H1 (cell line): Measurements from ENCODE around the gene TEAD1. TPM values are rescaled to one million over a fixed set of nuclear protein-coding genes. Genes with fewer than 3 reads are reported as not detected.

ENCODE experiments used
- NANOG ChIP-seq: IDR thresholded peaks from 2 replicates; pipeline ENCODE4 v1.6.1; 2011; ENCODE audit warnings: low read length, low read depth, mild to moderate bottlenecking, inconsistent platforms; ENCODE audit not compliant: insufficient read depth, poor library complexity, severe bottlenecking
- RNF2 ChIP-seq: fragments of 200-900, 300-1000 bp; sonication (generic); IDR thresholded peaks from 2 replicates; pipeline ENCODE4 v1.7.1; 2016; ENCODE audit warnings: borderline replicate concordance, low read depth, mild to moderate bottlenecking, antibody characterized with exemption, low read length; ENCODE audit not compliant: poor library complexity, severe bottlenecking; ENCODE audit errors: missing control alignments
- SRF ChIP-seq: IDR thresholded peaks from 2 replicates; pipeline ENCODE4 v1.6.1; 2011; ENCODE audit warnings: mild to moderate bottlenecking, low read depth, low read length, moderate library complexity
- polyA plus RNA-seq, 7 experiments: library from polyadenylated mRNA; depleted of rRNA in 3 of 7; stranded (reverse) in 5 of 7; unstranded in 2 of 7; fragments of >200 nt in 5 of 7; fragments of 200-250 nt in 2 of 7; gene quantifications; 1 replicate in 5 of 7; 2 replicates in 1 of 7; 4 replicates in 1 of 7; pipeline versions ENCODE4 v1.2.1 to v1.2.3, GENCODE V29; 2011 to 2013; ENCODE audit warnings: missing spikeins in 2 of 7, mixed read lengths in 2 of 7
- total RNA-seq: library from RNA; stranded (reverse); fragmentation: NEBNext Ultra II Directional; extraction: Animal tissue kit (Norgen Biotek cat#: 25700); gene quantifications from 2 replicates; pipeline ENCODE4 v1.2.1, GENCODE V29; 2021
- TF ChIP-seq, protein P1 (sequence below): fragments of 300-600 bp; sonication (generic); IDR thresholded peaks from 2 replicates; pipeline ENCODE4 v1.7.1; 2012; ENCODE audit warnings: low read length, moderate library complexity, mild to moderate bottlenecking, inconsistent platforms; ENCODE audit not compliant: insufficient replicate concordance

TEAD1 gene
- total and polyA plus RNA-seq, 2 of the 8 experiments (the other 6 are each of a cell fraction or from before 2014, with no cell fraction given), result 15.6 to 67.4 TPM

DNA sequence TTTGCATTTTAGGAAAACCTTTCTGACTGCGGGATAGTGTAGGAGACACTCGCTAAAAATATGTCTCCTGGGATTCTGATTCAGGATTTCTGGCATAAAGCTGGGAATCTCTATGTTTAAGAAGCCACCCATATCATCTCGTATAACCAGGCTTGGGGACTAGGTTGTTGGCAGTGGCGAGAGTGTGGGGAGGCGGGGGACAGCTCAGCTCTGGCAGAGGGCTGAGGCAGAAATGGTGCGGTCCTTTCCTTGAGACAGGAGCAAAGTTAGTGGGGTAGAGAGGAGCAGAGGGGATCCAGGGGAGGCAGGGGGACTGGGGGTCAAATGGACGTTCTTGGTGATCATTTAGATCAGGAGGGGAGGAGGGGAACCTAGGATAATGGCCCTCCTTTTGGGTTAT is 74.3 kb downstream of the TEAD1 start (continued):
- TF ChIP-seq, protein P1, sequence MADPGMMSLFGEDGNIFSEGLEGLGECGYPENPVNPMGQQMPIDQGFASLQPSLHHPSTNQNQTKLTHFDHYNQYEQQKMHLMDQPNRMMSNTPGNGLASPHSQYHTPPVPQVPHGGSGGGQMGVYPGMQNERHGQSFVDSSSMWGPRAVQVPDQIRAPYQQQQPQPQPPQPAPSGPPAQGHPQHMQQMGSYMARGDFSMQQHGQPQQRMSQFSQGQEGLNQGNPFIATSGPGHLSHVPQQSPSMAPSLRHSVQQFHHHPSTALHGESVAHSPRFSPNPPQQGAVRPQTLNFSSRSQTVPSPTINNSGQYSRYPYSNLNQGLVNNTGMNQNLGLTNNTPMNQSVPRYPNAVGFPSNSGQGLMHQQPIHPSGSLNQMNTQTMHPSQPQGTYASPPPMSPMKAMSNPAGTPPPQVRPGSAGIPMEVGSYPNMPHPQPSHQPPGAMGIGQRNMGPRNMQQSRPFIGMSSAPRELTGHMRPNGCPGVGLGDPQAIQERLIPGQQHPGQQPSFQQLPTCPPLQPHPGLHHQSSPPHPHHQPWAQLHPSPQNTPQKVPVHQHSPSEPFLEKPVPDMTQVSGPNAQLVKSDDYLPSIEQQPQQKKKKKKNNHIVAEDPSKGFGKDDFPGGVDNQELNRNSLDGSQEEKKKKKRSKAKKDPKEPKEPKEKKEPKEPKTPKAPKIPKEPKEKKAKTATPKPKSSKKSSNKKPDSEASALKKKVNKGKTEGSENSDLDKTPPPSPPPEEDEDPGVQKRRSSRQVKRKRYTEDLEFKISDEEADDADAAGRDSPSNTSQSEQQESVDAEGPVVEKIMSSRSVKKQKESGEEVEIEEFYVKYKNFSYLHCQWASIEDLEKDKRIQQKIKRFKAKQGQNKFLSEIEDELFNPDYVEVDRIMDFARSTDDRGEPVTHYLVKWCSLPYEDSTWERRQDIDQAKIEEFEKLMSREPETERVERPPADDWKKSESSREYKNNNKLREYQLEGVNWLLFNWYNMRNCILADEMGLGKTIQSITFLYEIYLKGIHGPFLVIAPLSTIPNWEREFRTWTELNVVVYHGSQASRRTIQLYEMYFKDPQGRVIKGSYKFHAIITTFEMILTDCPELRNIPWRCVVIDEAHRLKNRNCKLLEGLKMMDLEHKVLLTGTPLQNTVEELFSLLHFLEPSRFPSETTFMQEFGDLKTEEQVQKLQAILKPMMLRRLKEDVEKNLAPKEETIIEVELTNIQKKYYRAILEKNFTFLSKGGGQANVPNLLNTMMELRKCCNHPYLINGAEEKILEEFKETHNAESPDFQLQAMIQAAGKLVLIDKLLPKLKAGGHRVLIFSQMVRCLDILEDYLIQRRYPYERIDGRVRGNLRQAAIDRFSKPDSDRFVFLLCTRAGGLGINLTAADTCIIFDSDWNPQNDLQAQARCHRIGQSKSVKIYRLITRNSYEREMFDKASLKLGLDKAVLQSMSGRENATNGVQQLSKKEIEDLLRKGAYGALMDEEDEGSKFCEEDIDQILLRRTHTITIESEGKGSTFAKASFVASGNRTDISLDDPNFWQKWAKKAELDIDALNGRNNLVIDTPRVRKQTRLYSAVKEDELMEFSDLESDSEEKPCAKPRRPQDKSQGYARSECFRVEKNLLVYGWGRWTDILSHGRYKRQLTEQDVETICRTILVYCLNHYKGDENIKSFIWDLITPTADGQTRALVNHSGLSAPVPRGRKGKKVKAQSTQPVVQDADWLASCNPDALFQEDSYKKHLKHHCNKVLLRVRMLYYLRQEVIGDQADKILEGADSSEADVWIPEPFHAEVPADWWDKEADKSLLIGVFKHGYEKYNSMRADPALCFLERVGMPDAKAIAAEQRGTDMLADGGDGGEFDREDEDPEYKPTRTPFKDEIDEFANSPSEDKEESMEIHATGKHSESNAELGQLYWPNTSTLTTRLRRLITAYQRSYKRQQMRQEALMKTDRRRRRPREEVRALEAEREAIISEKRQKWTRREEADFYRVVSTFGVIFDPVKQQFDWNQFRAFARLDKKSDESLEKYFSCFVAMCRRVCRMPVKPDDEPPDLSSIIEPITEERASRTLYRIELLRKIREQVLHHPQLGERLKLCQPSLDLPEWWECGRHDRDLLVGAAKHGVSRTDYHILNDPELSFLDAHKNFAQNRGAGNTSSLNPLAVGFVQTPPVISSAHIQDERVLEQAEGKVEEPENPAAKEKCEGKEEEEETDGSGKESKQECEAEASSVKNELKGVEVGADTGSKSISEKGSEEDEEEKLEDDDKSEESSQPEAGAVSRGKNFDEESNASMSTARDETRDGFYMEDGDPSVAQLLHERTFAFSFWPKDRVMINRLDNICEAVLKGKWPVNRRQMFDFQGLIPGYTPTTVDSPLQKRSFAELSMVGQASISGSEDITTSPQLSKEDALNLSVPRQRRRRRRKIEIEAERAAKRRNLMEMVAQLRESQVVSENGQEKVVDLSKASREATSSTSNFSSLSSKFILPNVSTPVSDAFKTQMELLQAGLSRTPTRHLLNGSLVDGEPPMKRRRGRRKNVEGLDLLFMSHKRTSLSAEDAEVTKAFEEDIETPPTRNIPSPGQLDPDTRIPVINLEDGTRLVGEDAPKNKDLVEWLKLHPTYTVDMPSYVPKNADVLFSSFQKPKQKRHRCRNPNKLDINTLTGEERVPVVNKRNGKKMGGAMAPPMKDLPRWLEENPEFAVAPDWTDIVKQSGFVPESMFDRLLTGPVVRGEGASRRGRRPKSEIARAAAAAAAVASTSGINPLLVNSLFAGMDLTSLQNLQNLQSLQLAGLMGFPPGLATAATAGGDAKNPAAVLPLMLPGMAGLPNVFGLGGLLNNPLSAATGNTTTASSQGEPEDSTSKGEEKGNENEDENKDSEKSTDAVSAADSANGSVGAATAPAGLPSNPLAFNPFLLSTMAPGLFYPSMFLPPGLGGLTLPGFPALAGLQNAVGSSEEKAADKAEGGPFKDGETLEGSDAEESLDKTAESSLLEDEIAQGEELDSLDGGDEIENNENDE, result no peak
- TF ChIP-seq SRF (no peak), RNF2 (no peak), NANOG (no peak)
- TF ChIP-seq, all 59 proteins: peak for 0
